D341Med (cell line): Measurements from ENCODE around the gene CACTIN.
"Not testable (repeated sequence)": the region's sequence is repeated elsewhere in the genome, so short reads cannot be mapped to it uniquely, and the experiment has no call there.

Experiments
- DNase-seq: peaks from one replicate; pipeline ENCODE4 v3.0.0; 2012; ENCODE audit warnings: low spot score

Gene CACTIN

GRCh38 chr19:3626473-3627350 is at the start of gene CACTIN:
Gene CACTIN (minus strand): TSS chr19:3626790. CDS start chr19:3626762, 28 bp downstream.
- DNase-seq: peak; percentile 100

- DNase-seq: no peak
Measured at GRCh38 chr19:3674784-3675543, 48.4 kb upstream of the CACTIN start.

DNA sequence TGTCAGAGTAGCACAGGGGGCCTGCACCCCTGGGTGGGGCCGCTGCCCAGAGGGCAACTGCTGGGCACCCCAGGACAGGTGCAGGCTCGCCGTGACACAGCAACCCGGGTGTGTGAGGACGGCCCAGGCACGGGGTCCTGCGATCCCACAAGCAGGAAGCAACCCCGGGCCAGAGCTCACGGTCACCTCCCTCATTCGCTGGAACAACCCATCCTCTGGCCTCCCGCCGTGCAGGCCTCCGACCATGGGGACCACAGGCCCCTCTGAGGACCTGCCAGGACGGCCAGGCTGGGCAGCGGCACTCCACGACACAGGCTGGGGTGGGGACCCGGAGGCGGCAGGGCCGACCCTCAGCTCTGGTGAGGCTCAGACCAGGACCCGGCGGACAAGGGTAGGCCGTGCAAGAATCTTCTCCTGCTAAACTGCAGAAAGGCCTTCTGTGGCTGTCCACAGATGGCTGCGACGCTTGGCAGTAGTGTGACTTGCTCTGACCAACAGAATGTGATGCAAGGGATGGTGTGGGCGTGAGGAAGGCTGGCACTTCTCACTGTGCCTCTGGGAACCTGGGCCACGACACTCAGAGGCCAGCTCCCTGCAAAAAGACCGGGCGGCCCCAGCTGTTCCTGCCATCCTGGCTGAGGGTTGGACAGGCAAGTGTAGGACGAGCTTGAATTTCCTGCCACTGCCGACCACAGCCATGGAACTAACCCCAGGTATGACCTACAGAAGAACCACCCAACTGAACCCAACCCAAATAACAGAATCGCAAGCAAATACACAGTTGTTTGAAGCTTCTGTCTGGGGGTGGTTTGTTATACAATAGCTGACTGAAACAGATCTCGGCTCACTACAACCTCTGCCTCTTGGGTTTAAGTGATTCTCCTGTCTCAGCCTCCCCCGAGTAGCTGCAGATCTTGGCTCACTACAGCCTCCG is 47.2 kb upstream of the CACTIN start:
- no peak for DNase-seq

GRCh38 chr19:3672993-3673392 is 46.4 kb upstream of the CACTIN start:
- no peak for DNase-seq

DNA sequence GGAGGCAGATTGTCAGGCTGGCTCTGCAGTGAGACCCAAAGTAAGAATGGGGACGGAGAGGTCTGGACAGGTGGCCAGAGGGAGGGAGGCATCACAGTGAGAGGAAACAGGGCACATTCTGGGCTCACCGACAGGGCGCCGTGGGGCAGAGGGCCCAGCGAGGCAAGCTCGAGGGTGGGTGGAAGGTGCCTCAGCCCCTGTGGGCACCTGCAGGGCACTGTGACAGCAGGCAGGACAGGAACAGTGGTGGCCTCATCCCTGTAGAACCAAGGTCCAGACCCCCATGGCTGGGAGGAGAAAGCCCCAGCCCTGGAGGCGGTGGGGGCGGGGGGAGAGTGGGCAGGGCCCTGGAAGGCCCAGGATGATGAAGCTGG is 46.0 kb upstream of the CACTIN start:
- DNase-seq: no peak

- DNase-seq: no peak
Measured at GRCh38 chr19:3671680-3672574, 45.3 kb upstream of the CACTIN start.

DNA sequence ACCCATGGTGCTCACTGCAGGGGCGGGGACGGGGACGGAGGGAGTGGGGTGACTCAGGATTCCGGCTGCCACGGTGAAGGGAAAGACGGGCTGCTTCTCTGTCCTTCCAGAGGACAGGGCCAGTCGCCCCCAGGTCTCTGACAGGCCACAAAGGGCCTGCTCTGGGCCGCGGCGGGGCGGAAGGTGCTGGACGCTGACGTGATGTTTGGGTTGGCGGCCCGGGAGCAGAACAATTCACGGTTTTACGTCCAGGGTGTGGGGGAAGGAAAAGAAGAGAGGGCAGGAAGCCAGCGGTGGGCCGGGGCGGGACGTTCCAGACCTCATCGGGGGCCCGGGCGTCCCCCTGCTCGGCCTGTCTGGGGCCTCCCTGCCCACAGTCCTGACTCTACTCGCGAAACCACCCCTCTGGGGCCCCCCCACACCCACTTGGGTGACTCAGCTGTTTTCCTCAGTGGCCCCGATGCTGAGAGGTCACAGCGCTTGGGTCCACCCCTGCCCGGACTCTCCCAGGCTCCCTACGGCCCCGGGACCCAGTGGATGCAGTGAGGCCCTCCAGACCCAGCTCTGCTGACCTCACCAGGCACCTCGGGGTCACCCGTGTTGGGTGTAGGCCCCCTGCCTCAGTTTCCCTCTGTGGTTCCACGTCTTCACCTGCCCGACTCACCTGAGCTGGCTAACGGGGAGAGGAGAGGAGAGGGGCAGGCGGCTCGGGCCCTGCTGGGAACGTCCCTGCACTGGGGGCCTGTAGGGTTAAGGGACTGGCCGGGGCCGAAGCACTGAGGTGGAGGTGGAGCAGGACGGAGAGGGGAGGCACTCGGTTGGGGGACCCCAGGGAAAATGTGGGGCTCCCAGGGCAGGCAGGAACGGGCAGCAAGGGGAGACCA is 44.4 kb upstream of the CACTIN start:
- DNase-seq: no peak

DNA sequence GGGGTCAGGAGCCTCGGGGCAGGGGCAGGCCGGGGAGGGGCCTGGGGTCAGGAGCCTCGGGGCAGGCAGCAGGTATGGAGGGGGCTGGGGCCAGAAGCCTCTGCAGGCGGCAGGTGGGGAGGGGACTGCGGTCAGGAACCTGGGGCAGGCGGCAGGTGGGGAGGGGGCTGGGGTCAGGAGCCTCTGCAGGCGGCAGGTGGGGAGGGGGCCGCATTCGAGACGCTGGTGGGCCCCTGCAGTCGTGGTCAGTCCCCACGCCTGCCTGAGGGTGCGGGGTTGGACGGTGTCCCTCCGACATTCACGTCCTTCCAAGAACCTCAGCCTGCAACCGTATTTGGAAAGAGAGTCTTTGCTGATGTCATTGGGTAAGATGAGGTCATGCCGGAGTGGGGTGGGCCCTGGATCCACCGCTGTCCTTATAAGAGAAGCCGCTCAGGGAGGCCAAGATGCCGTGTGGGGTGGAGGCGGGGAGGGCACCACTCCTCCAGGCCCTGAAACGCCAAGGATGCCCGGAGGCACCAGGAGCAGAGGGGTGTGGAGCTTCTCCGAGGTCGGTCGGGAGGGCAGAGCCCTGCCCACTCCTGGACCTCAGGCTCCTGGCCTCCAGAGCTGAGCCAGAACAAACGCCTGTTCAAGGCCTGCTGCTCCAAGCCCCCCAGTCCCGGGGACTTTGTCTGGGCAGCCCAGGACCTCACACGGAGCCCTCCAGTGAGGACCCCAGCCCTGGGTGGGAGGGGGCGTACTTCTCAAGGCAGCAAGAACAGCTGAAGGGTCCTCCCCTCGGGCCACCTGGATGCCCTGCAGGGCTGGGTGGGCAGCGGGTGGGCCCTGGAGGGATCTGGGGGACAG is 43.6 kb upstream of the CACTIN start:
- DNase-seq: no peak

DNA sequence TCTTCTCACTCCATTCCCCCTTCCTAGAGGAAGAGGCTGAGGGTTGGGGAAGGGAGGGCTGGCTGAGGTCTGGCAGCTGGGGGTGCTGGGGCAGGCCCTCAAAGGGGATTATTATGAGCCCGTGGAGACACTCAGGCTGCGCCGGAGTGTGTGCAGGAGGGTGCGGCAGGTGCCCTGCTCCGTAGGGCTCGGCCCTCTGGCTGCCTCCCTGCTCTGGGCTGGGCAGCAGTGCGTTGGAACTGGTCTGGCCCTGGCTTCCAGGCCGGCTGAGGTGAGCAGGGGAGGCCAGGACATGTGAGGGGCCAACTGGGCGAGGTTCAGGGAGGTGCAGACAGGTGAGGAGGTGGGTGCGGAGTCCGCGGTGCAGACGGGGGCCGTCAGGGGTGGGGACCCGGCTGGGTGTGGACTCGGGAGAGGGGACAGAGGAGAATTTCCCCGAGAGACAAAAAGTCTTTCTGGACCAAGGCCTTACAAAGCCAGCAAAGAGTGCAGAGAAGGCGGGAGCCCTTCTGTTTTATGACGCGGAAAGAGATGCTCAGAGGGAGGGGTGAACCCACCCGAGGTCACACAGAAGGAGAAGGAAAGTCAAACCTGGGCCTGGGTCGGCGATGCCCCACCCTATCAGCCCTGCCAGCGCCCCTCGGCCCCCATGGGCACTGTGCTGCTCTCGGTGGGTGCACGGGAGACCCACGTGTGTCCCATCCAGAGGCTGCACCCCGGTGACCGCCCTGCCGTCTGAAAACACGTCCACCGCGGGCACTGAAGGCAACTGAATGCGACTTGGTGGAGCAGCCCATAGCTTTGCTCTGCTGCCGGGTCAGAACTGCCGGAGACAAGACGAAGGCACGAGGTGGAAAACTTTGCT is 42.7 kb upstream of the CACTIN start:
- peak; percentile 87 for DNase-seq

DNA sequence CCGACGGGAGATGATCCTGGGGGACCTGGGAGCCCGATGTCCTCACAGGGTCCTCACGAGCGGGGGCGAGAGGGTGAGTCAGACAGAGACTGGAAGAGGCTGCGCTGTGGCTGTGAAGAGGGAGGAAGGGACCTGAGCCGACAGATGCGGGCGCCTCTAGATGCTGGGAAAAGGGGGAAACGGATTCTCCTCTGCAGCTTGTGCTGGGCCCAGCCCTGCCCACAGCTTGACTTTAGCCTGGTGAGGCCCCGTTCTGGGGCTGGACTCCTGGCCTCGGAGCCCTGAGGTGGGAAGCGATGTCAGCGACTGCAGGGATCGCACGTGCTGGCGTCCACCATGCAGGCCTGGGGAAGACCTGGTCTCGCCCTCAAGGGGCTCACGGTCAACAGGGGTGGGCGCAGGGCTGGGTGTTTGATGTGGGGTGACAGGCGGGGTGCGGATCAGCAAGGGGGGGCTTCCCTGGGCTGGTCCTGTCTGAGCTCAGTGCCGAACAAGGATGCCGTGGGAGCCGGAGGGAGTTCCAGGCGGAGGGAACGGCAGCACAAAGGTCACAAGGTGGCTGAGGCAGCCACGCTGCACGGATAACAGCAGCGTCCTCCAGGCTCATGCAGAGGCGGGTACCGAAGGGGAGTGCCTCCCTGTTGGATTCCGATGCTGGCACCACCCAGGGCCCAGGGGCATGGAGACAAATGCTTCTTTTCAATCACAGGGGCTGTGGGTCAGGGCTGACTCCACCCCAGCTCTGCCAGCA is 41.9 kb upstream of the CACTIN start:
- DNase-seq: no peak

GRCh38 chr19:3667766-3668165 is 41.2 kb upstream of the CACTIN start:
- no peak for DNase-seq

GRCh38 chr19:3667037-3667638 is 40.5 kb upstream of the CACTIN start:
- no peak for DNase-seq

DNA sequence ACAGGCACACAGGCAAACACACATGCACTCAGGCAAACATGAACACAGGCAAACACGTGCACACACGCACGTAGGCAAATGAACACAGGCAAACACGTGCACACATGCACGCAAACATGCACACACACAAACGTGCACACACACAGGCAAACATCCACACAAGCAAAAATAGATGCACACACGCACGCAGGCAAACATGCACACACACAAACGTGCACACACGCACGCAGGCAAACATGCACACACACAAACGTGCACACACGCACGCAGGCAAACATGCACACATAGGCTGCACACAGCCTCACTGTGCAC is 39.9 kb upstream of the CACTIN start:
- DNase-seq: not testable (repeated sequence)

- DNase-seq: peak; percentile 92
Measured at GRCh38 chr19:3665681-3666544, 39.3 kb upstream of the CACTIN start.

GRCh38 chr19:3664879-3665642 is 38.5 kb upstream of the CACTIN start:
- DNase-seq: no peak
